DMS 273 (cell line): ENCODE data around the gene SPCS2.

Source experiments
- DNase-seq: peaks from one replicate; lab custom pipeline; 2025; ENCODE audit not compliant: unreplicated experiment; lab: John Stamatoyannopoulos, UW

SPCS2 gene

DNA sequence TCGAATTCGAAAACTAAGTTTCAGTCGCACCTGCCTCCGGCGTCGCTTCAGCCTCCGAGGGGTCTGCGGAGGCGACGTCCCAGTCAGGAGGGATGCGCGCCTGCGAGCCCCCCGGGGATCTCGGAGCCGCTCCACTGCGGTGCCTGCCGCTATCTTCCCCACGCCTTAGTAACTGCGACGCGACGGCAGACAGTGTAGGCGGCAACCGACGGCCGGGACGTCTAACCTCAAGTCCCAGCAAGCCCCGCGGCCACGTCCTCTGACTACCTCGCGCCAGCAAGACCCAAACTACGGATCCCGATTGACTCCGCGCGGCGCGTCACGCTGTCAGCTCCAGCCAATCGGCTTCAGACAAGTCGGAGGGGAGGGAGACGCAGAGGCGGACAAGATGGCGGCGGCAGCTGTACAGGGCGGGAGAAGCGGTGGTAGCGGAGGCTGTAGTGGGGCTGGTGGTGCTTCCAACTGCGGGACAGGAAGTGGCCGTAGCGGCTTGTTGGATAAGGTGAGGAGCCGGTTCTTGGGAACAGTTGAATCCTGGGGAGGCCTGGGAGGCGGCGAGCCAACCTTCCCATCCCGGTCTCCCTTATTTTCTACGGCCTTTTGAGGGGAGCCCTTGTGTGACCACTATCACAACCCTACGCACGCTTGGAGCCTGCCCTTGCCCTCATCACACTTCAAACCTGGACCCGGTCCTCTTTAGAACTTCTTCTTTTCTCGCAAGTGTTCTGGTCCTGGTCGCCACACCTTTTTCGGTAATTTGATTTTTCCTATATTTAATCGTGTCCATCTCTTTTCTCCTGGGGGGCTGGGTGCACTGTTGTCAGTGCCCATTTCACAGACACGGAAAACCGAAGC, at the start of gene SPCS2, which contains the start of gene XRRA1:
SPCS2 (plus strand) TSS at position 369 of the 855 bp plus-strand sequence; CDS start at position 389, 20 bp downstream.
XRRA1 (minus strand) TSS at position 194 of the 855 bp plus-strand sequence. CDS start 8,213 bp downstream, outside the sequence.
- DNase-seq, result peak; percentile 97

DNA sequence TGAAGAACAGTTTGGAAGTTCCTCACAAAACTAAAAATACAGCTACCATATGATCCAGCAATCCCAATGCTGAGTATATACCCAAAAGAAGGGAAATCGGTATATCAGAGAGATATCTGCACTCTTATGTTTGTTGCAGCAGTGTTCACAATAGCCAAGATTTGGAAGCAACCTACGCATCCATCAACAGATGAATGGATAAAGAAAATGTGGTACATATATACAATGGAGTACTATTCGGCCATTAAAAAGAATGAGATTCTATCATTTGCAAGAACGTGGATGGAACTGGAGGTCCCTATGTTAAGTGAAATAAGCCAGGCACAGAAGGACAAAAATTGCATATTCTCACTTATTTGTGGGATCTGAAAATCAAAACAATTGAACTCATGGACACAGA, 46.7 kb upstream of the SPCS2 start:
- DNase-seq, result no peak

GRCh38 chr11:74905326-74905725, 43.7 kb upstream of the SPCS2 start:
- no peak for DNase-seq

DNA sequence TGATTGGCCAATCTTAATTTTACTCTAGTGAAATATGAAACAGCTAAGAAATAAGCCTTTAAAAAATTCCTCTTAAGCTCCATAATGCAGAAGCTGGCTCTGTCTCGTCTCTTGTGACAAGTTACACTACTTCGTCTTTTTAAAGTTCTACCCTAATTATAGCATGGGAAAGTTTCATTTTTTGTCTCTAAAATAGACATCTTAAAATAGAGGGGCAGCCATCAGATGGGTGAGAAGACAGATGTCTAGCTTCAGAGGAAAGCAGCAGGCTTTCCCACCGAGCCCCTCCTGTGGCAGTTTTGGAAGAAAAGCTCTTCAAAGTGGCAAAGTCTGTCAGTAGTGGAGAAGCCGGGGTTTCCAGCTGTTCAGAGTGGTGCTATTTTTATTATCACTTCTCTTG, 39.7 kb upstream of the SPCS2 start:
- DNase-seq, result no peak

DNA sequence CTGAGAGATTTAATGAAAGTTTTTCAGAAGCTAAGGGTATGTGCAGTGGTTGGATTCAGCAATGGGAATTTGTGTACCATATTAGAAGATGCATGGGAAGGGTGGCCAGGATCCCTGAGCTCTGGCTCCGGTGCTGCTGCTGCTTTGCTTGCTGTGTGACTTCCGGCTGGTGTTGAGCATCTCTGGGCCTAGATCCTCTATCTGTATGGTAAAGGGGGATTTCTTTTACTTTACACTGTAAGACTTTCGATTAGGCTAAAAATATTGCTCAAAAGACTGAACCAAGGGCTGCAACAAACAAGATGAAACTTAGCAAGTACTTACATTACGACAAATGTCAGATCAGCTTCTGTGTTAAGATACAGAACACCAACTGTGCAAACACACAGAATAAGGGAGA, 39.3 kb upstream of the SPCS2 start:
- no peak for DNase-seq

GRCh38 chr11:74923125-74923524, 25.9 kb upstream of the SPCS2 start:
- DNase-seq, result no peak

GRCh38 chr11:74925281-74925680, 23.8 kb upstream of the SPCS2 start:
- DNase-seq, result no peak

DNA sequence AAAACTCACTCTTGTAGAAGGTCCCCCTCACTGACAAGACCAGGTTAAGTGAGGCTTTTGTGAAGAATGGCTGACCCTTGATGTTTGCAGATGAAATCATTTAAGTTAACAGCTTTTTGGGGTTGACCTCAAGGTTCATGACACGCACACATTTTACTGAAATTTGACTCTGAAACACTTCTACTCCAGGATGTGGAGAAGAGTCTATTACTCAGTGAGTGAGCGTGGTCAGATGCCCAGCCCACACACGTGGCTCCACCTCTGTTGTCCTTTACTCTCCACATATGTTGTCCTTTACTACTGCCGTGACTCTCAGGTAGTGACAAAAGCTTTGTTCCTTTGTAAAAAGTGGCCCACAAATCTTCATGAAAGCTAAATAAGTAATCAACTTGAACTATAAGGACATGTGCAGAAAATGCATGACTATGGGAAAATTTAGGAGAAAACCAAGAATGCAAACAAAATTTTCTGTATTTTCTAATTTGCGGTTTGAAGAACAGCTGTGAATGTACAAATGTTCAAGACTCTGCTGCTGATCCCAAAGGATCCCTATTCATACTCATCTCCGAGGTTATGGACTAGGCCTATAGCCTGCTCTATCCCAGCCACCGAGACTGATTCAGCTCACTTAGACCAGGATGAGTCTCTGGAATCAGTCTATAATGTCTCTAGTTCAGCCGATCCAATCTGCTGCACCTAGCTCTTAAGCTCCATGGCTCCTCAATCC, 22.6 kb upstream of the SPCS2 start:
- DNase-seq, result no peak

DNA sequence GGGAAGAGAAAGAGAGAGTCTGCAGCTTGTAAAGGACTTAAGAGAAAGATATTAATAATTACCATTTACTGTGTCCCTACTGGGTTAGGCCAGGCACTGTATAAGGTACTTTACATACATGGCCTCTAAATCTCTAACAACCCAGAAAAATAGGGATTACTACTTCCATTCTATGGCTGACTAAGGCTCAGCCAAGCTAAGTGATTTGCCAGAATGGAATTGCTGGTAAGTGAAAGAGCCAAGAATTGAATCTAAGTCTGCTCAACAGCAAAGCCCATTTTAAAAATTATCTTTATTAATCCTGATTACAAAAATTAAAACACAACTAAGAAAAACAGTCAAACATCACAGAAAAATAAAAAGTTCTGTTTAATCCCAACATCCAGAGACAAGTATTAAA, 21.6 kb upstream of the SPCS2 start:
- no peak for DNase-seq

GRCh38 chr11:74929431-74930363, 19.4 kb upstream of the SPCS2 start:
- DNase-seq, result peak; percentile 87

GRCh38 chr11:74932169-74932568, 16.9 kb upstream of the SPCS2 start:
- DNase-seq, result no peak

DNA sequence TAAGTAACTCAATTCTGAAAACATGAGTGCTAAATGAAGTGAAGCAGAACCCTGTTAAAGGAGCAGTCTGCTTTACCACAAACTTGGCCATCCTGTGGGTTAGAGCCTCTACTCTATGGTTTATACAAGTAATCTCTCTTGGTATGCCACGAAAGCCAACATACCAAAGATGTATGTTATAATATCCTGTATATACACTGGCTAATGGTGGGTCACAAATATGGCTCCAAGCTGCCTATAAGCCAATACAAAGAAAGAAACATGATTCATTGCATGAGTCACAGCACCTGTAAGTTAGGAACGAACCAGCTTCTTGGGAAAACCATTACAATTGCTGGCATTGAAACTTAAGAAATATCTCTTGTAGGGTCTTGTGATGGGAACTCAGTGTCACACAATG, 16.3 kb upstream of the SPCS2 start:
- DNase-seq, result no peak

GRCh38 chr11:74933765-74934164, 15.3 kb upstream of the SPCS2 start:
- DNase-seq, result no peak

DNA sequence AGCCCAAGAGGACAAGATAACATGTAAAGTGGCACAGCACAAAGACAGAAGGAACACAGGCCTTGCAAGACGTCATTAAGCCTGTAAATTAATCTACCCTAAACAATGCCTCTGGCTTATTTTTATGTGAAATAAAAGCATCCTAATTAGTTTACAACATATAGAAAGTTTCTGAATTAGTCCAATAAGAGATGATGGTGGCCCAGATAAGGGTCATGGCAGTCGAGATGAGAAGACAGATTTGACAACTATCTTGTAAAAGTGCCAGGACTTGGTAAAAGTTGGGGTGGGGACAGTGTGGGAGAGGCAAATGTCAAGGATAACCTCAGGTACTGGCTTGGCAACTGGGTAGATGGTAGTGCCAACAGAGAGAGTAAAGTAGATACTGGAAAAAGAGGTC, 13.8 kb upstream of the SPCS2 start:
- DNase-seq, result no peak

DNA sequence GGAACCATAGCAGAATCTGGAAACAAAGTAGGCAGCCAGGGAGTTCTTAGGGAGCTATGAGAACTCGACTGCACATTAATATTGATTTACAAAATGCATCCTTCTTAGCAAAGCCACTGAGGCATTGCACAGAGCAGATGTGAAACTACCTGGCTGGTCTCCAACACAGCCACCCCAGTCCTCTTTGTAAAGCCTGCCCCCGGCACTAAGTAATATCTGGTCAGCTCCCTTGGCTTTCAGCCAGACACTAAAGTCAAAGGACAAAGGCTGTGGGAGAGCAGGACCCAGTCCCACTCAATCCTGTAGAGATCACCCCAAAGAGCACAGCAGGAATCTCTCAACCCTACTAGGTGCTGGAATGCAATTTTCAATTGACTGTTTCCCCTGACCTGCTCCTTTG, 13.0 kb upstream of the SPCS2 start:
- no peak for DNase-seq

DNA sequence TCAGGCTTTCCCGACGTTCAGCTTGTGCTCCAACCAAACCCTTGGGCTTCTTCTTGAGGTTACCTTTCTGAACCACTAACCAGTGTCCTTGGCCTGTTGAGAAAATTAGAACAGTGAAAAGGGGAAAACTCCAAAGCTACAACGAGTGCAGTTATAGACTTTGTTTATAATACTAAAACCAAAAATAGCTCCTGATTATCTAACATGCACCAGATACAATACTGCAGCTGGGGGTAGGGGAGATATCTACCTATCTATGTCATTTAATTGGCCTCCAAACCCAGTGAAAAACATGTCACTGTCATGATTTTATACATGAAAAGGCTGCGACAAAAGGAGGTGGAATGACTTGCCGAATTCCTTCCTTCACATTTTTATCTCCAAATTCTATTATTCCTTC, 12.1 kb upstream of the SPCS2 start:
- DNase-seq, result no peak

DNA sequence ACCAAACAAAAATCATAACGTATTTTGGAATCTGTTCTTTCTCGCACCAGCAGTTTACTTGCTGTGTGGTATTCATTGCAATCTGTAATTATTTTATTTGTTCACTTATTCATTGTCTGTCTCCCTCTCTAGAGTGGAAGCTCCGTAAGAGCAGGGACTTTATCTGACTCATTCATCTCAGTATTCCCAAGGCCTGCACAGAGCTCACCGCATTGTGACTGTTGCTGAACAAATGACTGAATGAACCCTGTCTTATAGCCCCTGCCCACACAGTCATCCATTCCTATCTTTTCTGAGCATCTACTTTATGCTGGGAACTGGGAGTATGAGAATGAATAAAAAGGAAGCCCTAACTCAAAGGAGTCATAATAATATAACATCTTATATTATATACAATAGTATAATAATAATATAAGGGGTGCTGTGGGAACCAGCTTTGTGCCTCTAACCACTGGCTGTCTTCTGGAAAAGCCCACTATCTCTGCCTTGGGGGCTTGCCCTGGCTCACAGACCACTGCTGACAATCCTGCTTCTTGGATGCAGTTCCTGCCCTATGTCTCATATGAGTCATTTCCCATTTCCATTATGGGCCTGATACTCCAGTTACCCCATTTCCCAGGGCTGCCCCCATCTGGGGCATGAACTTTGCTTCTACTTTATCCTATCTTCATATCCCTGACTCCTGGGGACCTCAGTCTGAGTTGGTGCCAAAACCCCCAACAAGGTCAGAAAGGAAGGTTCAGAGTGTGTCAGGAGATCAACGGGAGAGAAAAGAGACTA, 11.2 kb upstream of the SPCS2 start:
- no peak for DNase-seq

GRCh38 chr11:74941492-74941891, 7.6 kb upstream of the SPCS2 start:
- DNase-seq, result no peak

DNA sequence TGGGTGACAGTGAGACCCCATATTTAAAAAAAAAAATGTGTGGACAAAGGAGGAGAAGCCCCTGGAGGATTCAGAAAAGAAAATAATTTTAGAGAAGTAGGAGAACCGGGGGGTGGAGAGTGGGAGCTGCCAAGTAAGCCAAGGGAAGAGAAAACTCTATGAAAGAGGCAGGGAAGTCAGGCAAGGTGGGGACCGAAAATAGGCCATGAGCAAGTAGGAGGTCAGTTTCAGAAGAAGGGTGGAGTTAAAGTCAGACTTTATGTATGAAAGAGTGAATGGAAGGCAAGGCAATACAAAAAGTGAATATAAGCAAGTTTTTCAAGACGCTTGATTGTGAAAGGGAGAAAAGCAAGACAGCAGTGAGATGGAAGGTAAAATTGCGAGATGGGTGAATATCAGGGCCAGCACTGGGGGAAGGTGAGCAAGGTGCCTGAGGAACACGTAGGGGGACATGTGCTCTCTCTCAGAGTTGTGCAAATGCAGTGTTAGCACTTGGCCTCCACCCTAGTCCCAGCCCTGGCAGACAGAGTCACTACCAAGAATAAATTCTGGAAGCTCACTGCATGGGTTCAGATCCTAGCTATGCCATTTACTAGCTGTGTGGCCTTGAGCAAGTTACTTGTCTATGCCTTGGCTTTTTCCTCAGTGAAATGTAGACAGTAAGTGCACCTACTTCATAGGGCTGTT, 6.8 kb upstream of the SPCS2 start:
- DNase-seq, result no peak

GRCh38 chr11:74948546-74948897, 544 bp upstream of the SPCS2 start:
- no peak for DNase-seq
